ENCODE data around the gene ARMC5.

Gene ARMC5

DNA sequence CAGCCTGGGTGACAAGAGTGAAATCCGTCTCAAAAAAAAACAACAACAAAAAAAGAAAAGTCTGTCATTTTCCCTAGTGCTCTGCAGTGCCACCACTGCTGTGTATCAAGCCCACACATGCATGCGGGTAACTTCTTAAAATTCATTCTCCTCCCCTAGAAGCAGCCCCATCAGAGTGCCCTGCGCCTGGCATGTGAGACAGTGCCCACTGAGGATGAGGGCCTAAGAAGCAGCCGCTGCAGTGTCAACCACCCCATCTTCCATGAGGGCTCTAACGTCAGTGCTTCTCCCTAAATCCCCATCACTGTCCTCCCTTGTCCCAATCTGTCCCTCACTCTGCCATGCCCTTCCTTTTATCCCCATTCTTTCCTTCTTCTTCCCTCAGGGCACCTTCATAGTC is 41.4 kb upstream of the ARMC5 start:
- Histone ChIP-seq H3K27me3 (ENCODE audit: insufficient read depth, low read length) (peaks cover 35% of the 10 kb centered on the region), H3K79me2 (ENCODE audit: control insufficient read depth, insufficient read depth, low read length, unreplicated experiment) (no peaks in the 10 kb centered on the region), H3K27ac (ENCODE audit: low read depth, low read length) (no peak overlapping the region), H3K4me1 (ENCODE audit: control insufficient read depth, insufficient read depth, low read length, unreplicated experiment) (no peaks in the 10 kb centered on the region), H3K4me3 (ENCODE audit: low read depth, low read length) (no peak overlapping the region), H2AFZ (ENCODE audit: low read length, unreplicated experiment) (no peak overlapping the region), H3K36me3 (ENCODE audit: insufficient read depth, low read length) (no peaks in the 10 kb centered on the region)

- no peak overlapping the region for H2AFZ ChIP-seq (ENCODE audit: low read length, unreplicated experiment)
- no peaks in the 10 kb centered on the region for H3K4me1 ChIP-seq (ENCODE audit: control insufficient read depth, insufficient read depth, low read length, unreplicated experiment)
- H3K27me3 ChIP-seq (ENCODE audit: insufficient read depth, low read length), result peaks cover 14% of the 10 kb centered on the region
- no peak overlapping the region for H3K4me3 ChIP-seq (ENCODE audit: low read depth, low read length)
- no peaks in the 10 kb centered on the region for H3K36me3 ChIP-seq (ENCODE audit: insufficient read depth, low read length)
- no peak overlapping the region for H3K27ac ChIP-seq (ENCODE audit: low read depth, low read length)
- H3K79me2 ChIP-seq (ENCODE audit: control insufficient read depth, insufficient read depth, low read length, unreplicated experiment), result no peaks in the 10 kb centered on the region
Observed at GRCh38 chr16:31420037-31420436, 39.3 kb upstream of the ARMC5 start.

DNA sequence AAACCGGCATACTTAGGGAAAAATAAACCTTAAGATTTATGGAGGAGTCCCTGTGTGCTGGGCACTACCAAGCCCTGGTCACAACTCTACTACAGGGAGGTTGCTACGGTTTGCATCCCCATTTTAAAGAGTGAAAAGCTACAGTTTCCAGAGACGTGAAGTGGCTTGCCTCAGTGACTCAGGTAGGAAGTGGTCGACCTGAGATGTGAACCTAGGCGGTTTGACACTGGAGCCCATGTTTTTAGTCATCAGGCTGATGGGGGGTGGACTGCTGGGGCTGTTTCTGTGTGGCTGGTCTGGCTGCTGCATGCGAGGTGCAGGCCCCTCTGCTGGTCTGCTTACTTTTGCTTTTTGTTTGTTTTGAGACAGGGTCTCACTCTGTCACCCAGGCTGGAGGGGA is 37.7 kb upstream of the ARMC5 start:
- Histone ChIP-seq H3K36me3 (ENCODE audit: insufficient read depth, low read length) (no peaks in the 10 kb centered on the region), H3K4me3 (ENCODE audit: low read depth, low read length) (no peak overlapping the region), H3K27me3 (ENCODE audit: insufficient read depth, low read length) (peaks cover under 1% of the 10 kb centered on the region; the same call in 1 of the 2 replicates), H3K4me1 (ENCODE audit: control insufficient read depth, insufficient read depth, low read length, unreplicated experiment) (no peaks in the 10 kb centered on the region), H3K27ac (ENCODE audit: low read depth, low read length) (no peak overlapping the region), H3K79me2 (ENCODE audit: control insufficient read depth, insufficient read depth, low read length, unreplicated experiment) (no peaks in the 10 kb centered on the region), H2AFZ (ENCODE audit: low read length, unreplicated experiment) (no peak overlapping the region)

DNA sequence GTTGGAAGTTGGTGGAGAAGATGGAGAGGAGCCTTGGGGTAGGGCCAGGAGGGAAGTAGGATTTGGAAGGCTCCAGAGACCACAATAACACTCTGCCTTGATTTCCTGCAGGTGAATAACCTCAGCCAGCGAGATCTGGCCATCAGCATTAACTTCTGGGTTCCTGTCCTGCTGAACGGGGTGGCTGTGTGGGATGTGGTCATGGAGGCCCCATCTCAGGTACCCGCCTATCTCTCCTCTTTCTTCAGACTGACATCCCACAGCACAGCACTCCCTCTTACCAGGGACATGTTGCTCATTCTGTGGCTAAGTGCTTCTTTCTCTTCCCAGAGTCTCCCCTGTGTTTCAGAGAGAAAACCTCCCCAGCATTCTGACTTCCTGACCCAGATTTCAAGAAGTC is 36.1 kb upstream of the ARMC5 start:
- Histone ChIP-seq H3K4me1 (ENCODE audit: control insufficient read depth, insufficient read depth, low read length, unreplicated experiment) (peaks cover 2% of the 10 kb centered on the region), H3K27me3 (ENCODE audit: insufficient read depth, low read length) (no peaks in the 10 kb centered on the region), H3K27ac (ENCODE audit: low read depth, low read length) (no peak overlapping the region), H3K4me3 (ENCODE audit: low read depth, low read length) (no peak overlapping the region), H3K79me2 (ENCODE audit: control insufficient read depth, insufficient read depth, low read length, unreplicated experiment) (no peaks in the 10 kb centered on the region), H3K36me3 (ENCODE audit: insufficient read depth, low read length) (no peaks in the 10 kb centered on the region), H2AFZ (ENCODE audit: low read length, unreplicated experiment) (no peak overlapping the region)

DNA sequence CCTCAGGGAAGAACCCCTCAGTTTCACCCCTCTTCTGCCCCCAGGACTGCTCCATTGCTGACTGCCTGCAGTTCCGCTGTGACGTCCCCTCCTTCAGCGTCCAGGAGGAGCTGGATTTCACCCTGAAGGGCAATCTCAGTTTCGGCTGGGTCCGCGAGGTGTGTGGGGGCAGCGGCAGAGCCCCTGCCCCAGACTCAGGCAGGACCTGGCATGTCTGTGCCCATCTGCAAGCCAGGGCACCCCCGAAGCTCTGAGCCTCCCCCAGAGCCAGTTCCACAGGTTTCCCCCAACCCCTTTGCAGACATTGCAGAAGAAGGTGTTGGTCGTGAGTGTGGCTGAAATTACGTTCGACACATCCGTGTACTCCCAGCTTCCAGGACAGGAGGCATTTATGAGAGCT is 35.5 kb upstream of the ARMC5 start:
- no peaks in the 10 kb centered on the region for H3K27me3 ChIP-seq (ENCODE audit: insufficient read depth, low read length)
- H2AFZ ChIP-seq (ENCODE audit: low read length, unreplicated experiment), result no peak overlapping the region
- no peak overlapping the region for H3K4me3 ChIP-seq (ENCODE audit: low read depth, low read length)
- no peaks in the 10 kb centered on the region for H3K79me2 ChIP-seq (ENCODE audit: control insufficient read depth, insufficient read depth, low read length, unreplicated experiment)
- H3K36me3 ChIP-seq (ENCODE audit: insufficient read depth, low read length), result no peaks in the 10 kb centered on the region
- H3K4me1 ChIP-seq (ENCODE audit: control insufficient read depth, insufficient read depth, low read length, unreplicated experiment), result peaks cover 3% of the 10 kb centered on the region
- no peak overlapping the region for H3K27ac ChIP-seq (ENCODE audit: low read depth, low read length)

- peak overlapping the region; percentile 95 for H2AFZ ChIP-seq (ENCODE audit: low read length, unreplicated experiment)
Observed at GRCh38 chr16:31427441-31428278, 31.6 kb upstream of the ARMC5 start.

GRCh38 chr16:31428279-31428597 is 31.1 kb upstream of the ARMC5 start, which contains the start of gene COX6A2:
TSS of gene COX6A2 (minus strand) at chr16:31428360. CDS start at chr16:31428325, 35 bp downstream.
- Histone ChIP-seq H2AFZ (ENCODE audit: low read length, unreplicated experiment) (peak within 1 kb of the TSS; percentile 95), H3K4me1 (ENCODE audit: control insufficient read depth, insufficient read depth, low read length, unreplicated experiment) (peaks cover 3% of the 10 kb centered on the region), H3K27me3 (ENCODE audit: insufficient read depth, low read length) (no peaks in the 10 kb centered on the region), H3K27ac (ENCODE audit: low read depth, low read length) (no peak within 1 kb of the TSS), H3K36me3 (ENCODE audit: insufficient read depth, low read length) (no peaks in the 10 kb centered on the region), H3K4me3 (ENCODE audit: low read depth, low read length) (peak within 1 kb of the TSS; percentile 86), H3K79me2 (ENCODE audit: control insufficient read depth, insufficient read depth, low read length, unreplicated experiment) (no peaks in the 10 kb centered on the region)

More at GRCh38 chr16:31427441-31428278, 31.6 kb upstream of the ARMC5 start:
- Histone ChIP-seq H3K27me3 (ENCODE audit: insufficient read depth, low read length) (no peaks in the 10 kb centered on the region), H3K79me2 (ENCODE audit: control insufficient read depth, insufficient read depth, low read length, unreplicated experiment) (no peaks in the 10 kb centered on the region), H3K36me3 (ENCODE audit: insufficient read depth, low read length) (no peaks in the 10 kb centered on the region), H3K27ac (ENCODE audit: low read depth, low read length) (no peak overlapping the region), H3K4me1 (ENCODE audit: control insufficient read depth, insufficient read depth, low read length, unreplicated experiment) (peaks cover 3% of the 10 kb centered on the region), H3K4me3 (ENCODE audit: low read depth, low read length) (peak overlapping the region; percentile 86)

DNA sequence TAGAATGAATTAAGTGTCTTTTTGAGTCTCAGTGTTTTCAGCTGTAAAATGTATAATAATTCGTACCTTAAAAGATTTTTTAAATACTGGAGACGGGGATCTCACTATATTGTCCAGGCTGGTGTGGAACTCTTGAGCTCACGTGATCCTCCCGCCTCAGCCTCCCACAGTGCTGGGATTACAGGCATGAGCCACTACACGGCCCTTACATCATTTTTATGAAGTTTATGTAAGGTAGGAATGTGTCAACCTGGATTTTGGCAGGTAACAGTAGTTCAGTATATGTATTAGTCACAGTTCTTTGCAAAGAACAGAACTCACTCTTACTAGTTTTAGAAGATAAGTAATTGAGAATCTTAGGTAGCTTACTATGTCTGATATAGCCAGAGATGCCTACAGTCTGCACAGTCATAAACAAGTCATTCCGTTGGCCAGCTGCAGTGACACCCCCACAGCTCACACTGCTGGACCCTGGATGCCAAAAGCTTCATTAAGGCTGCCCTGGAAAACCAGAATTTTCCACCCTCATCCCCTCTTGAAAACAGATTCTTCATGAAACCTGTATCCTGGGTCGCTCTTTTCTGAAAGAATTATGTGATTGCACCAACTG is 30.6 kb upstream of the ARMC5 start:
- H3K4me1 ChIP-seq (ENCODE audit: control insufficient read depth, insufficient read depth, low read length, unreplicated experiment), result peaks cover 3% of the 10 kb centered on the region
- H2AFZ ChIP-seq (ENCODE audit: low read length, unreplicated experiment), result peak overlapping the region; percentile 81
- H3K4me3 ChIP-seq (ENCODE audit: low read depth, low read length), result peak overlapping the region; percentile 86
- no peak overlapping the region for H3K27ac ChIP-seq (ENCODE audit: low read depth, low read length)
- no peaks in the 10 kb centered on the region for H3K27me3 ChIP-seq (ENCODE audit: insufficient read depth, low read length)
- no peaks in the 10 kb centered on the region for H3K36me3 ChIP-seq (ENCODE audit: insufficient read depth, low read length)
- no peaks in the 10 kb centered on the region for H3K79me2 ChIP-seq (ENCODE audit: control insufficient read depth, insufficient read depth, low read length, unreplicated experiment)

DNA sequence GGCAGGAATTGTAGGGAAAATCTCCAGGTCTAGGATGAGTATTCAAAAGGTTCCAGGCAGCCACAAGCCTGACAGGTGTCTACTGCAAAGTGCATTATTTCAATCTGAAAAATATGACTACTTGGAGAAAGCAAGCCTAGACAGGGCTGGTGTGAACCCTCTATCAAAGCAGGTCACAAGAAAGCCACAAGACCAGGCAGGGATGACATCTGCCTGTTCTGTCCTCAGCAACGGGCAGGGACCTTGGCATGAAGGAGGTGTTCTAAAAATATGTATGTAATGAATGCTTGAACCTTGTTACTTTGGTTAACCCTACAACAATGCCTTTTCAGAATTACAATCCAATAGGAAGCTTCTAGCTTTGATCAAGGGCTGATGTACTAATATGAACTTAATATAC is 30.0 kb upstream of the ARMC5 start:
- Histone ChIP-seq H3K36me3 (ENCODE audit: insufficient read depth, low read length) (no peaks in the 10 kb centered on the region), H3K27me3 (ENCODE audit: insufficient read depth, low read length) (no peaks in the 10 kb centered on the region), H3K4me3 (ENCODE audit: low read depth, low read length) (no peak overlapping the region), H3K4me1 (ENCODE audit: control insufficient read depth, insufficient read depth, low read length, unreplicated experiment) (peaks cover 3% of the 10 kb centered on the region), H2AFZ (ENCODE audit: low read length, unreplicated experiment) (no peak overlapping the region), H3K27ac (ENCODE audit: low read depth, low read length) (no peak overlapping the region), H3K79me2 (ENCODE audit: control insufficient read depth, insufficient read depth, low read length, unreplicated experiment) (no peaks in the 10 kb centered on the region)

DNA sequence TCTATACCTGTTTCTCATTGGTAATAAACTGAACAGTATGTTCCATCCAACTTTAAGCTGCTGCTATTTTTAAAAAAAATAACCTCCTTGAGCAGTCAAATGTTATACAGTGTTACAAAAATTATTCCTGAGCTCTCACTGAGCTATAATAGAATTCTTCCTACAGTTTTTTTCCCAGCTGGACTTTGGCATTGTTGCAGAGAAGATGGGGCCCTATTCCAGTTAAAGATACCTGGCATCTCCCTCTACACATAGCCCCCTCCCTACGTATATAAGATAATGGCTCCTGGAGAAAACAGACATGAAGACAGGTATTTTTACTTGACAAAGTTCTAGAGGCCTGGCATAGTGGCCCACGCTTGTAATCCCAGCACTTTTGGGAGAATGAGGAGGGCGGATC is 29.5 kb upstream of the ARMC5 start:
- H3K4me3 ChIP-seq (ENCODE audit: low read depth, low read length), result no peak overlapping the region
- H3K79me2 ChIP-seq (ENCODE audit: control insufficient read depth, insufficient read depth, low read length, unreplicated experiment), result no peaks in the 10 kb centered on the region
- H2AFZ ChIP-seq (ENCODE audit: low read length, unreplicated experiment), result no peak overlapping the region
- H3K27me3 ChIP-seq (ENCODE audit: insufficient read depth, low read length), result no peaks in the 10 kb centered on the region
- H3K36me3 ChIP-seq (ENCODE audit: insufficient read depth, low read length), result no peaks in the 10 kb centered on the region
- H3K27ac ChIP-seq (ENCODE audit: low read depth, low read length), result no peak overlapping the region
- H3K4me1 ChIP-seq (ENCODE audit: control insufficient read depth, insufficient read depth, low read length, unreplicated experiment), result peaks cover 3% of the 10 kb centered on the region

All from ACC112 (cell line).